HS-5 (cell line): ENCODE measurements around the gene RARS2.
"Not testable (repeated sequence)": the region's sequence is repeated elsewhere in the genome, so short reads cannot be mapped to it uniquely, and the experiment has no call there.

Source experiments
- DNase-seq: peaks from one replicate; pipeline ENCODE4 v3.0.0-alpha.2; 2012; ENCODE audit warnings: low read depth

RARS2 gene

GRCh38 chr6:87501809-87502572 lies 87.8 kb downstream of the RARS2 start:
- no peak for DNase-seq

DNA sequence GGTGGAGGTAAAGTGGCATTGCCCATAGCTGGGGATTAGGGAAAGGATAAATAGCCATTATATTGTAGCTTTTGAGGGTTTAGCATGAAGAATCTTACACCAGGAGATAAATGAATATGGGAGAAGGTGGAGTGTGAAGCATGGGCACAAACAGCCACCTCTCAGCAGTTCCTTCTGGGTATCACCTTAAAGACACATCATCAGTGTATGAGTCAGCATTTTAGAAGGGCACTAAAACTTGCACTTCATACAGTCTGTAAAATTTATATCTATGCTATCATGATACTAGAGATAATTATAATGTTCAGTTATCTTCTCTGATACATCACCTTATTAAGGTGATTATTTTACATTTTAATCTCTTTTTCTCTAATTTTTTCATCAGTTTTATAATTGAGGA lies 91.7 kb downstream of the RARS2 start:
- DNase-seq = no peak

GRCh38 chr6:87494761-87495422 lies 94.9 kb downstream of the RARS2 start:
- DNase-seq = no peak

DNA sequence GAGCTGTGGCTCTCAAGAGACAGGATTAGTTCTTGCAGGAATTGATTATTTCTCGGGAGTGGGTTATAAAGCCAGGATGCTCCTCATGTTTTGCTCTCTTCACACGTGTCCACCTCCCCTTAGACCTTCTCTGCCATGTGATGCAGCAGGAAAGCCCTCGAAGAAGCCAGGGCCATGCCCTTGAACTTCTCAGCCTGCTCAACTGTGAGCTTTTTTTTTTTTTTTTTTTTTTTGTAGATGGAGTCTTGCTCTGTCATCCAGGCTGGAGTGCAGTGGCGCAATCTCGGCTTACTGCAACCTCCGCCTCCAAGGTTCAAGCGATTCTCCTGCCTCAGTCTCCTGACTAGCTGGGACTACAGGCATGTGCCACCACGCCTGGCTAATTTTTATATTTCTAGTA lies 100.5 kb downstream of the RARS2 start:
- not testable (repeated sequence) for DNase-seq

DNA sequence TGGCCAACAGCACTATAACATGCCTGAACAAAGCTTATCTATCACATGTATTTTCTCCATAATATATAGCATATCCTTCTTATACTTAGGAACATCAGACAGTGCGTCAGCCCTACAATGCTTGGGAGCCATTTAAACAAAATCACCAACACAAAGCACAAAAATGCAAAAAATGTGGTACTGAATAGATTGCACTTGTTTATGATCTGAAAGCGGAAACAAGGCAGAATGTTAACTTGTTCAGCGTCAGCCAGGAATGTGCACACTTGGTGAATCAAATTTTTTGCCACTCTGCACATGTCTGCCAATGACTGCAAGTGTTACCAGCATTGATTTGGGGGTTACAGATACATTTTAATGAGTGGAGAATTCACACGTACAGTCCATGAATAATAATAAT lies 102.2 kb downstream of the RARS2 start:
- no peak for DNase-seq

GRCh38 chr6:87484491-87484890 lies 105.3 kb downstream of the RARS2 start:
- no peak for DNase-seq

- DNase-seq = peak; percentile 28
These were observed 105.9 kb downstream of the RARS2 start for GRCh38 chr6:87483929-87484328.

- DNase-seq = no peak
These were observed 107.4 kb downstream of the RARS2 start for GRCh38 chr6:87482366-87482765.

DNA sequence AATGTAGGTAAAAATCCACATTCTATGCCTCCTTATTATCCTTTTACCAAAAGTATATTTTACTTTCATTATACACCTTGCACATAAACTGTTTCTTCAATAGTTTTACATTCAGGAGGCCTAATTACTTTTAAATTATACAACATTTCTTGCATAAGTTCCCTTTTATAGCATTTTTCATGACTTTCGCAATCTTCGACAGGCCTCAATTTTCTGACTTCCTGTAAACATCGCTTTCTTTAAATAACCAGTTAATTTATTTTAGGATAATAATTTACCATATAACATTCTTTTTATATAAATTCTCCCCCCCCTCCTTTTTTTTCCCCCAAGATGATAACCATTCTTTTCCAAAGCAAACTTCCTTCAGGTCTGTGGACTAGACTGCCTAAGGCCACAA lies 107.9 kb downstream of the RARS2 start:
- DNase-seq = no peak

- DNase-seq = peak; percentile 15
These were observed 116.3 kb downstream of the RARS2 start for GRCh38 chr6:87473419-87473903.

GRCh38 chr6:87472525-87473418 lies 117.0 kb downstream of the RARS2 start, which contains the start of gene SLC35A1:
TSS of gene SLC35A1 (plus strand) at chr6:87472974. CDS start at chr6:87473004, 30 bp downstream.
- DNase-seq = peak; percentile 69

DNA sequence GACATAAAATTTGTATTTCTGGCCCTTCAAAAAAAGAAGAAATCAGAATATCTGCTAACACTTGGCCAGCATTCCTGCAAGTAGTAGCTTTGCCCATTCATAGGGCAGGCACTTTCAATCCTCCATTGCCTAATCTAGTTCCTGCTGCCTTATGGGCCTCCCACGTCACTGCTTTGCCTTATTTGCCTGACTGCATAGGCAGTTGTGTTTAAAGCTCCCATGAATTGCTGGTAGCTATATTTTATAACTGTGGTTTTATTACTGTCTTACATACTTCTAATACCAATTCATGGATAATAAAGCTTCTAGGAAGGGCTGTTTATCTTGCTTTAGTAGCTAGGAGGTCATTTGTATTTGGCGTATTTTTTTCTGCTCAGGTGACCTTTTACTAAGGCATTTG lies 124.7 kb downstream of the RARS2 start:
- no peak for DNase-seq
